Neural crest cell (in vitro differentiated cells): Measurements from ENCODE around the gene NDST1. TPM values are rescaled to one million over a fixed set of nuclear protein-coding genes. Genes with fewer than 3 reads are reported as not detected.

Source experiments
- DNase-seq: peaks from one replicate; pipeline ENCODE4 v3.0.0; 2021; ENCODE audit warnings: low read depth, mixed read lengths, low spot score
- H3K27ac Mint-ChIP-seq: one replicate; pipeline ENCODE4 v1.8.0; 2021; ENCODE audit warnings: mild to moderate bottlenecking, mixed read lengths; ENCODE audit not compliant: unreplicated experiment
- H3K27me3 Mint-ChIP-seq: 2 replicates; pipeline ENCODE4 v1.8.0; 2021; ENCODE audit warnings: low read depth, mild to moderate bottlenecking, mixed read lengths
- H3K36me3 Mint-ChIP-seq: 2 replicates; pipeline ENCODE4 v1.8.0; 2021; ENCODE audit warnings: low read depth, mild to moderate bottlenecking, mixed read lengths
- H3K4me1 Mint-ChIP-seq: 2 replicates; pipeline ENCODE4 v1.8.0; 2021; ENCODE audit warnings: mixed read lengths
- H3K4me3 Mint-ChIP-seq: one replicate; pipeline ENCODE4 v1.8.0; 2021; ENCODE audit warnings: mild to moderate bottlenecking, mixed read lengths
- H3K9me3 Mint-ChIP-seq: 2 replicates; pipeline ENCODE4 v1.8.0; 2021; ENCODE audit warnings: mixed read lengths
- total RNA-seq: library from RNA; stranded (reverse); gene quantifications from 2 replicates; pipeline ENCODE4 v1.2.1, GENCODE V29; 2021
- TF ChIP-seq, protein P1 (sequence below): fragments of 200-600 bp; sonication (generic); conservative IDR thresholded peaks from 2 replicates; pipeline ENCODE4 v1.5.0; 2021; ENCODE audit warnings: antibody characterized with exemption, mild to moderate bottlenecking

Gene NDST1
- total RNA-seq, 1 donor from 2014 or later = 112 TPM

DNA sequence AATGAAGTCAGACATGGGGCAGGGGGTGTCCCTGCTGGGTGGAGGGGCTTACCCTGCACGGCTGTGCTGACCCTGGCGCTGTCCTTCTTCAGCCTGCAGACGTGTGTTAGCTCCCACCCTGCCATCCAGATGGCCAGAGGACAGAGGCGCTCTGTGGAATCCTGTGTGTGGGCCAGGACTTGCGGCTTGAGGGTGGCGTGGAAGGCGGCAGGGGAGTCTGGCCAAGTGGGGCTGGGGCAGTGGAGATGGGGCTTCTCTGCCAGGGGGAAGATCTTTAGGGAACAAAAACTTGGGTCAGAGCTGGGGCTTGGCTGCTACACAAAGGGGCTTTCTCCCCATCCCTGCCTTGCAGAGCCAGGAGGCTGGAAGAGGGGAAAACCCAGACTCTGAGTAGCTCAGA, 86.1 kb downstream of the NDST1 start:
- Mint-ChIP-seq H3K27me3 (no peaks in the 10 kb centered on the region), H3K27ac (no peak overlapping the region), H3K36me3 (no peaks in the 10 kb centered on the region), H3K4me1 (peaks cover 26% of the 10 kb centered on the region), H3K9me3 (no peaks in the 10 kb centered on the region), H3K4me3 (no peak overlapping the region)
- TF ChIP-seq, protein P1, sequence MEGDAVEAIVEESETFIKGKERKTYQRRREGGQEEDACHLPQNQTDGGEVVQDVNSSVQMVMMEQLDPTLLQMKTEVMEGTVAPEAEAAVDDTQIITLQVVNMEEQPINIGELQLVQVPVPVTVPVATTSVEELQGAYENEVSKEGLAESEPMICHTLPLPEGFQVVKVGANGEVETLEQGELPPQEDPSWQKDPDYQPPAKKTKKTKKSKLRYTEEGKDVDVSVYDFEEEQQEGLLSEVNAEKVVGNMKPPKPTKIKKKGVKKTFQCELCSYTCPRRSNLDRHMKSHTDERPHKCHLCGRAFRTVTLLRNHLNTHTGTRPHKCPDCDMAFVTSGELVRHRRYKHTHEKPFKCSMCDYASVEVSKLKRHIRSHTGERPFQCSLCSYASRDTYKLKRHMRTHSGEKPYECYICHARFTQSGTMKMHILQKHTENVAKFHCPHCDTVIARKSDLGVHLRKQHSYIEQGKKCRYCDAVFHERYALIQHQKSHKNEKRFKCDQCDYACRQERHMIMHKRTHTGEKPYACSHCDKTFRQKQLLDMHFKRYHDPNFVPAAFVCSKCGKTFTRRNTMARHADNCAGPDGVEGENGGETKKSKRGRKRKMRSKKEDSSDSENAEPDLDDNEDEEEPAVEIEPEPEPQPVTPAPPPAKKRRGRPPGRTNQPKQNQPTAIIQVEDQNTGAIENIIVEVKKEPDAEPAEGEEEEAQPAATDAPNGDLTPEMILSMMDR = no peak
- no peak for DNase-seq

DNA sequence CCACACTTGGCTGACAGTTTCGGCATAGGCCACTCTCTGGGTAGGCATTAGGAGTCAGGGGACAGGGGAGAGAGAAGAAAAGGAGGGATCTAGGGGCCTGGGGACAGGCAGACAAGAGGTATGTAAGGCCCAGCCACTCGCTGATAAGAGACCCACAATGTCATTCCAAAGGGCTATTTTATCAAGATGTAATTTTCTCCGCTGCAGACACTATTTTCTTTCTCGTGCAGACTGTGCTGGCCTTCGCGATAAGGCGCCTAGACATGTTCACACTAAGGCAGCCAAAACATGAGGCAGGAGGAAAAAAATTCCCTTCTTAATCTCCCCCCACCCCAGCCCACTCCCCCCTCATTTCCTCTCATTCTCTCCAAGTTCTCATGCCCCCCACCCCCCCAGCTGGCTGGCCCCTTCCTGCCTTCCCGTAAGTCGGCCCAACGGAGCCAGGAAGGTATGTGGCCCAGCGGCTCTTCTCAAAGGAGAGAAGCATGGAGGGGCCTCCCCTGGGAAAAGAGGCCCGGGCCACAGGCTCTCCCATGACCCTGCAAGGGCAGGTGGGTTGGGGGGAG, 87.6 kb downstream of the NDST1 start:
- no peaks in the 10 kb centered on the region for H3K36me3 Mint-ChIP-seq
- no peaks in the 10 kb centered on the region for H3K9me3 Mint-ChIP-seq
- peak overlapping the region; percentile 94 for H3K27ac Mint-ChIP-seq
- no peak for DNase-seq
- H3K27me3 Mint-ChIP-seq = no peaks in the 10 kb centered on the region
- H3K4me1 Mint-ChIP-seq = peaks cover 22% of the 10 kb centered on the region
- TF ChIP-seq, protein P1 = no peak
- H3K4me3 Mint-ChIP-seq = no peak overlapping the region

DNA sequence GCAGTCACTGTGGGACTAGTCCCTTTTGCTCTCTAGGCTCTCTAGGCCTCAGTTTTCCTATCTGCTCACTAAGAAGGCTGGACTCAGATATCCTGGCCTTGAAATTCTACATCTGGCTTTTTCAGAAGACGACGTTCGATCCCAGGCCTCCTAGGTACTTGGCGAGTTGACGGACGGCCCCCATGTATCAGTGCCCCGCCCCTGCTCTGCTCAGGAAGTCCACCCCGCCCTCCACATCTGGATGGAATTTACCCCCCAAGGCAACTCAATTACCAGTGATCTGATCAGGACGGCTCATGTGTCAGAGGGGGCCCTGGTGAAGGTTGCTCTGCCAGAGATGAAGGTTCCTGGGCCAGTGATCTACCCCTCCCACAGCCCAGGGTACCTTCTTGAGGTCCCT, 88.4 kb downstream of the NDST1 start:
- H3K27me3 Mint-ChIP-seq = no peaks in the 10 kb centered on the region
- peaks cover 17% of the 10 kb centered on the region for H3K4me1 Mint-ChIP-seq
- TF ChIP-seq, protein P1 = no peak
- no peak for DNase-seq
- H3K9me3 Mint-ChIP-seq = no peaks in the 10 kb centered on the region
- H3K27ac Mint-ChIP-seq = no peak overlapping the region
- no peak overlapping the region for H3K4me3 Mint-ChIP-seq
- H3K36me3 Mint-ChIP-seq = no peaks in the 10 kb centered on the region

DNA sequence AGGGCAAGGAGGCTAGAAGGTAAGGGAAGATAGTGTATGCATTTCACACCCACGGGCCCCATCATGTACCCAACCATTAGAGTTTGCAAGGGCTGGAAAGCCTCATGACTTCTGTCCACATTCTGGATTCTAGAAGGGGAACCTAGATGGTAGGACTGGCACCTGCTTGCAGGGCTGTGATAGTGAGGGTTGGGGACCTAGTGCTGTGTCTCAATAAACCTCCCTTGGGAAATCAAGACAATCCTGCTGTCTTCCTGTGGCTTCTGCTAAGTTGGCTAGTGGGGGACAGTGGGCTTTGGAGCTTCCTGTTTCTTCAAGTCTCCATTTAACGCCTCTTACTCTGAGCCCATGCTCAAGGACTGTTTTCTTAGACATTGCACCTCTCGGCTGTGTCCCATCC, 88.9 kb downstream of the NDST1 start:
- TF ChIP-seq, protein P1 = no peak
- DNase-seq = no peak
- H3K27ac Mint-ChIP-seq = no peak overlapping the region
- H3K9me3 Mint-ChIP-seq = no peaks in the 10 kb centered on the region
- peaks cover 14% of the 10 kb centered on the region for H3K4me1 Mint-ChIP-seq
- no peak overlapping the region for H3K4me3 Mint-ChIP-seq
- no peaks in the 10 kb centered on the region for H3K36me3 Mint-ChIP-seq
- H3K27me3 Mint-ChIP-seq = no peaks in the 10 kb centered on the region

DNA sequence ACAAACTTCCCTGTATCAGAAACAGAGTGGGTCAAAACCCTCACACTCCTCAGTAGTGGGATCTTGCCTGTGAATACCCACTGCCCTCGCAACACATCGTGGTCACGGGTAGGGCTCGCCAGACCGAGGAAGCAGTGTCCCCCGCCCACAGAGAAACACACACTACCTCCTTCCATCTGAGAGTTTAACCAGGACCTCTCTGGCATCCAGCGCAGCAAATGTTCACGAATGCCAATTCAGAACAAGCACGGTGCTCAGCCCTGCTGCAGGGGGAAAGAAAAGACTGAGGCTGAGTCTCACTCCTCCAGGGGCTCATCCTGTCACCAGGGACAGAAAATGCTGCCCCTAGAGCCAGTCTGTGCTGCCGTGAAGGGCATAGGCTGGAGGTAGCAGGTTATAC, 90.1 kb downstream of the NDST1 start:
- TF ChIP-seq, protein P1 = no peak
- Mint-ChIP-seq H3K9me3 (no peaks in the 10 kb centered on the region), H3K27me3 (no peaks in the 10 kb centered on the region), H3K27ac (peak overlapping the region; percentile 86), H3K36me3 (no peaks in the 10 kb centered on the region), H3K4me3 (no peak overlapping the region), H3K4me1 (peaks cover 14% of the 10 kb centered on the region)
- DNase-seq = no peak

DNA sequence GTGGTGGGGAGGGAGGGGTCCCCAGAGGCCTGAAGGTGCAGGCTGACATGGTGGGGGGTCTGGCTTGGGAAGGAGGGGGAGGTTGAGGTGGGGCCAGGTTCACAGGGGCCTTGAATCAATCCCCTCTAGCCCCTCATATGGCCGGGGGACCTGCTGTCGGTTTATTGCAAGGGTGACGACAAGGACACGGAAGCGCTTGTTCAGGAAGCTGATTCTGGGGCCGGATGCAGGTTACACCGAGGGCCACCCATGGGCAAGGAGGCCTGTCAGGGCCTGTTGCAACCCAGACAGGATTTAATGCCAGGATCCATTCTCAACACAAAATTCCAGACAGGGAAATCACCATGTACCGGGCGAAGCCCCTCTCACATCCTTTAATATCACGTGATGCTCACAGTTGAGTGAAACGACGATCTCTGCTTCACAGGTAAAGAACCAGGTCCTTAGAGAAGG, 90.9 kb downstream of the NDST1 start:
- peaks cover 14% of the 10 kb centered on the region for H3K4me1 Mint-ChIP-seq
- TF ChIP-seq, protein P1 = no peak
- no peaks in the 10 kb centered on the region for H3K9me3 Mint-ChIP-seq
- H3K36me3 Mint-ChIP-seq = no peaks in the 10 kb centered on the region
- H3K4me3 Mint-ChIP-seq = no peak overlapping the region
- H3K27ac Mint-ChIP-seq = no peak overlapping the region
- no peaks in the 10 kb centered on the region for H3K27me3 Mint-ChIP-seq
- no peak for DNase-seq
